ENCODE measurements around the gene SH3RF3.

Gene SH3RF3

DNA sequence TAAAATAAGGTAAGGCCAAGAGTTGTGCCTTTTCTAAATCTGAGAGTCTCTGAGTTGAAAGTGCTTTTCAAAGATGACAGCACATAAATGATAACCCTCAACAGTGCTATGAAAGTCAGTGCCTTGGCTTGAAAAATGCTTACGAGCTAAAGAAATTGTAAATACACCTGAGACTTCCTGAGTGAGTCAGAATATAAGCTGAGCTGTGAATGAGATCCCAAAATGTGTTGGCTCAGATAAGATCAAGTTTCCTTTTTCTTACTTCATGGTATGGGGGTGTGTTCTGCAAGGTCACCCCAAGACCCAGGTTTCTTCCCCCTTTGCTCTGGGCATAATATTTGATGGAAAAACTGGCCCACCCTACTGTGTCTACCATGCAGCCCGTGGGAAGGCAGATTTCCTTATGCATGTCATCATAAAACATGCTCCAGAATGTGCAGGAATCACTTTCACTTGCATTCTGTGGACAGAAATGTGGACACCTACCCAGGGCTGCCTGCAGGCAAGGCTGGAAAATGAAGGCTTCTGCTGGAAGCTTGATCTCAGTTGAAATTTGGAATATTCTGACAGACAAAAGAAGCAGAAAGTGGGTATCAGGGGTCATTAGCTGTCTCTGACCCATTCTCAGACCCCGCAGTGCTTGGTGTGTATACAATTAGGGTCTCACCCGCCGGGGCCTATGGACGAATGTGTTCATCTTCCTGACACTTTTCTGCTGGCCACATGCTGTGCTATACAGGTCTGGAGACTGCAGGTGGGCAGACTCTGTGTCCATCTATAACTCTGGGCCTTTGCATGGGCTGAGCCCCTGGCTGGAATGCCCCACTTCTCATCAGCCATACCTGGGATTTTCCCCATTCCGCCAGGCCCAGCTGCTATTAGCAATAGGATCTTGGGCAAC lies 212.6 kb downstream of the SH3RF3 start:
- no peak overlapping the region for H3K4me3 ChIP-seq (ENCODE audit: low read depth, low read length)
- no peaks in the 10 kb centered on the region for H3K36me3 ChIP-seq (ENCODE audit: control insufficient read depth in 1 of 2, insufficient read depth in 2 of 2, low read length in 2 of 2)
- H4K8ac ChIP-seq (ENCODE audit: low read depth, low read length): no peak overlapping the region
- WGBS (ENCODE audit: extremely low coverage, insufficient coverage, insufficient read length): no CpG with 5 or more reads among the region's 7 CpGs
- no peak overlapping the region for H2BK12ac ChIP-seq (ENCODE audit: low read length)
- no peak overlapping the region for H4K91ac ChIP-seq (ENCODE audit: low read depth, low read length)
- H3K4me1 ChIP-seq (ENCODE audit: control insufficient read depth in 1 of 2, insufficient read depth in 2 of 2, low read length in 2 of 2): no peaks in the 10 kb centered on the region
- H2BK5ac ChIP-seq (ENCODE audit: low read depth, low read length, poor library complexity): no peak overlapping the region
- no peak overlapping the region for H3K14ac ChIP-seq (ENCODE audit: low read length)
- no peaks in the 10 kb centered on the region for H3K79me2 ChIP-seq (ENCODE audit: control insufficient read depth, insufficient read depth, low read length, poor library complexity)
- no peak overlapping the region for H3K9ac ChIP-seq (ENCODE audit: low read length)
- H3K27ac ChIP-seq (ENCODE audit: low read depth, low read length): no peak overlapping the region
- no peak overlapping the region for H3K4me2 ChIP-seq (ENCODE audit: low read length)
- H2BK120ac ChIP-seq (ENCODE audit: insufficient read depth, low read length, poor library complexity): no peak overlapping the region
- H3K23ac ChIP-seq (ENCODE audit: low read length): no peak overlapping the region
- no peaks in the 10 kb centered on the region for H3K79me1 ChIP-seq (ENCODE audit: low read length)
- H3K9me3 ChIP-seq (ENCODE audit: insufficient read depth, low read depth, low read length): peaks cover 2% of the 10 kb centered on the region
- no peak overlapping the region for H2AK5ac ChIP-seq (ENCODE audit: low read length)
- H4K12ac ChIP-seq (ENCODE audit: low read depth, low read length): no peak overlapping the region
- no peak overlapping the region for H3K4ac ChIP-seq (ENCODE audit: low read depth, low read length)
- peak; percentile 37 to 71 for DNase-seq
- H3K18ac ChIP-seq (ENCODE audit: low read length): no peak overlapping the region
- no peaks in the 10 kb centered on the region for H3K27me3 ChIP-seq (ENCODE audit: insufficient read depth, low read length)
- H2AFZ ChIP-seq (ENCODE audit: insufficient read depth, low read length, poor library complexity): no peak overlapping the region

DNA sequence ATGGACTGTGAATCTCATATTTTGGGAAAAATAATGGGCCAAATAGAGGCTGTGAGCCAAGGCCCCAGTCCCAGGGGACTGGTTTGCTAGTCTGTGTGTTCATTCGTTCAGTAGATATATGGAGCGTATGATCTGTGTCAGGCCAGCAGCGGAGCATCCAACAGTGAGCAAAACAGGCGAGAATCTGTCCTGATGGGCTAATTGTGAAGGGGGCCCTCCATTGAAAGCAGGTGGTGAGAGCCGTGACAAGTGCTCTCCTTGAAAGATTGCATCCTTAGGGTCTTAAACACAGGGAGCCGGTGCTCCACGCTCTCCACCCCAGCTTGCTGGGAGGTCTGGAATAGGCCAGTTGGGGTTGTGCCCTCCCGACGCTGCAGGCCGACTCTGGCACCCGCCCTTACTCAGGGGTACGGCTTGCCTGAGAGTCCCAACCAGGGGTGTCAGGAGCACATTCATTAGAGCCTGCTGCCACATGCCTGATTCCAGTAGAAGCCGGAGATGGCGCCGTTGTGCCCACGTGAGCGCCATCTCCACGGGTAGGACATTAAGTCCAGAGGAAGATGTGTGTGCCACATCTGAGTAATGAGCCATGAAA lies 213.3 kb downstream of the SH3RF3 start:
- Histone ChIP-seq H3K14ac (ENCODE audit: low read length) (no peak overlapping the region), H2BK5ac (ENCODE audit: low read depth, low read length, poor library complexity) (no peak overlapping the region), H4K91ac (ENCODE audit: low read depth, low read length) (no peak overlapping the region), H3K4me3 (ENCODE audit: low read depth, low read length) (no peak overlapping the region), H2AK5ac (ENCODE audit: low read length) (no peak overlapping the region), H3K9me3 (ENCODE audit: insufficient read depth, low read depth, low read length) (peaks cover 2% of the 10 kb centered on the region), H3K79me1 (ENCODE audit: low read length) (no peaks in the 10 kb centered on the region), H3K4me1 (ENCODE audit: control insufficient read depth in 1 of 2, insufficient read depth in 2 of 2, low read length in 2 of 2) (no peaks in the 10 kb centered on the region), H3K27ac (ENCODE audit: low read depth, low read length) (no peak overlapping the region), H4K12ac (ENCODE audit: low read depth, low read length) (no peak overlapping the region), H3K23ac (ENCODE audit: low read length) (no peak overlapping the region), H3K18ac (ENCODE audit: low read length) (no peak overlapping the region), H2BK12ac (ENCODE audit: low read length) (no peak overlapping the region), H3K4ac (ENCODE audit: low read depth, low read length) (no peak overlapping the region), H3K36me3 (ENCODE audit: control insufficient read depth in 1 of 2, insufficient read depth in 2 of 2, low read length in 2 of 2) (no peaks in the 10 kb centered on the region), H2BK120ac (ENCODE audit: insufficient read depth, low read length, poor library complexity) (no peak overlapping the region), H3K27me3 (ENCODE audit: insufficient read depth, low read length) (no peaks in the 10 kb centered on the region), H3K4me2 (ENCODE audit: low read length) (no peak overlapping the region), H3K79me2 (ENCODE audit: control insufficient read depth, insufficient read depth, low read length, poor library complexity) (no peaks in the 10 kb centered on the region), H2AFZ (ENCODE audit: insufficient read depth, low read length, poor library complexity) (no peak overlapping the region), H4K8ac (ENCODE audit: low read depth, low read length) (no peak overlapping the region), H3K9ac (ENCODE audit: low read length) (no peak overlapping the region)
- WGBS (ENCODE audit: extremely low coverage, insufficient coverage, insufficient read length): no CpG with 5 or more reads among the region's 18 CpGs
- DNase-seq: no peak

- Histone ChIP-seq H3K14ac (ENCODE audit: low read length) (no peak overlapping the region), H4K91ac (ENCODE audit: low read depth, low read length) (no peak overlapping the region), H3K9ac (ENCODE audit: low read length) (no peak overlapping the region), H3K79me1 (ENCODE audit: low read length) (no peaks in the 10 kb centered on the region), H3K4me1 (ENCODE audit: control insufficient read depth in 1 of 2, insufficient read depth in 2 of 2, low read length in 2 of 2) (no peaks in the 10 kb centered on the region), H3K9me3 (ENCODE audit: insufficient read depth, low read depth, low read length) (peaks cover 2% of the 10 kb centered on the region), H3K18ac (ENCODE audit: low read length) (no peak overlapping the region), H2BK120ac (ENCODE audit: insufficient read depth, low read length, poor library complexity) (no peak overlapping the region), H3K27me3 (ENCODE audit: insufficient read depth, low read length) (no peaks in the 10 kb centered on the region), H4K12ac (ENCODE audit: low read depth, low read length) (no peak overlapping the region), H3K4me3 (ENCODE audit: low read depth, low read length) (no peak overlapping the region), H3K4me2 (ENCODE audit: low read length) (no peak overlapping the region), H2AFZ (ENCODE audit: insufficient read depth, low read length, poor library complexity) (no peak overlapping the region), H2BK12ac (ENCODE audit: low read length) (no peak overlapping the region), H3K4ac (ENCODE audit: low read depth, low read length) (no peak overlapping the region), H2AK5ac (ENCODE audit: low read length) (no peak overlapping the region), H3K36me3 (ENCODE audit: control insufficient read depth in 1 of 2, insufficient read depth in 2 of 2, low read length in 2 of 2) (no peaks in the 10 kb centered on the region), H3K79me2 (ENCODE audit: control insufficient read depth, insufficient read depth, low read length, poor library complexity) (no peaks in the 10 kb centered on the region), H3K27ac (ENCODE audit: low read depth, low read length) (no peak overlapping the region), H2BK5ac (ENCODE audit: low read depth, low read length, poor library complexity) (no peak overlapping the region), H3K23ac (ENCODE audit: low read length) (no peak overlapping the region), H4K8ac (ENCODE audit: low read depth, low read length) (no peak overlapping the region)
- WGBS (ENCODE audit: extremely low coverage, insufficient coverage, insufficient read length): no CpG with 5 or more reads among the region's 6 CpGs
- no peak for DNase-seq
Observed at GRCh38 chr2:109342930-109343329, 213.9 kb downstream of the SH3RF3 start.

DNA sequence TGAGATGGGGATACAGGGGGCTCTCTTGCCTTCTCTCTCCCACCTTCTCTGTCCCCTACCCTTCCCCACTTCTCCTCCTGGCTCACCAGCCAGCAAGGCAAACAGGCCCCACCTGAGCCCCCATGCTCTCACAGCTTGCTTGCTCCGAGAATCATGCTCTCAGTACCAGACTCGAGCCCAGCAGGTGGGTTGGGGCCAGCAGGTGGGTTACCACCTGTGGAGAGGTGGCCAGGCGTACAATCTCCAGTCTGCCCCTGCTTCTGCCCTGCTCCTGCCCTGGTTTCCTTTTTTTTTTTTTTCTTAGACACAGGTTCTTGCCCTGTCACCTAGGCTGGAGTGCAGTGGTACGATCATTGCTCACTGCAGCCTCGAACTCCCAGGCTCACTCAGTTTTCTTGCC lies 214.5 kb downstream of the SH3RF3 start:
- Histone ChIP-seq H3K4me1 (ENCODE audit: control insufficient read depth in 1 of 2, insufficient read depth in 2 of 2, low read length in 2 of 2) (no peaks in the 10 kb centered on the region), H4K12ac (ENCODE audit: low read depth, low read length) (no peak overlapping the region), H4K91ac (ENCODE audit: low read depth, low read length) (no peak overlapping the region), H3K18ac (ENCODE audit: low read length) (no peak overlapping the region), H4K8ac (ENCODE audit: low read depth, low read length) (no peak overlapping the region), H2BK120ac (ENCODE audit: insufficient read depth, low read length, poor library complexity) (no peak overlapping the region), H3K36me3 (ENCODE audit: control insufficient read depth in 1 of 2, insufficient read depth in 2 of 2, low read length in 2 of 2) (no peaks in the 10 kb centered on the region), H3K27me3 (ENCODE audit: insufficient read depth, low read length) (no peaks in the 10 kb centered on the region), H3K4me3 (ENCODE audit: low read depth, low read length) (no peak overlapping the region), H3K4me2 (ENCODE audit: low read length) (no peak overlapping the region), H2AK5ac (ENCODE audit: low read length) (no peak overlapping the region), H2AFZ (ENCODE audit: insufficient read depth, low read length, poor library complexity) (no peak overlapping the region), H3K4ac (ENCODE audit: low read depth, low read length) (no peak overlapping the region), H3K9me3 (ENCODE audit: insufficient read depth, low read depth, low read length) (peaks cover 2% of the 10 kb centered on the region), H3K9ac (ENCODE audit: low read length) (no peak overlapping the region), H3K27ac (ENCODE audit: low read depth, low read length) (no peak overlapping the region), H2BK5ac (ENCODE audit: low read depth, low read length, poor library complexity) (no peak overlapping the region), H3K23ac (ENCODE audit: low read length) (no peak overlapping the region), H3K14ac (ENCODE audit: low read length) (no peak overlapping the region), H3K79me2 (ENCODE audit: control insufficient read depth, insufficient read depth, low read length, poor library complexity) (no peaks in the 10 kb centered on the region), H3K79me1 (ENCODE audit: low read length) (no peaks in the 10 kb centered on the region), H2BK12ac (ENCODE audit: low read length) (no peak overlapping the region)
- WGBS (ENCODE audit: extremely low coverage, insufficient coverage, insufficient read length): no CpG with 5 or more reads among the region's 5 CpGs
- DNase-seq: no peak

All from trophoblast cell (in vitro differentiated cells and primary cell).